ENCODE results near the gene SLC2A4. TPM values are rescaled to one million over a fixed set of nuclear protein-coding genes. Genes with fewer than 3 reads are reported as not detected.

Gene SLC2A4
- total RNA-seq, 1 donor from 2014 or later: 6.1 TPM

GRCh38 chr17:7293816-7294613 lies 12.5 kb downstream of the SLC2A4 start:
- ATAC-seq: no peak
- DNase-seq (ENCODE audit: low spot score): no peak
- intact Hi-C loops (cut with DNase I): no loop called here

GRCh38 chr17:7294614-7295153 lies 13.2 kb downstream of the SLC2A4 start, which contains the start of gene YBX2:
Gene YBX2 (minus strand): TSS chr17:7294639. CDS start chr17:7294500, 139 bp downstream.
- no peak for ATAC-seq
- DNase-seq (ENCODE audit: low spot score): no peak
- intact Hi-C loops (cut with DNase I): no loop called here

- intact Hi-C loops (cut with DNase I): no loop called here
- ATAC-seq: peak; percentile 16
- no peak for DNase-seq (ENCODE audit: low spot score)
These were observed 14.0 kb downstream of the SLC2A4 start for GRCh38 chr17:7295230-7296180.

- ATAC-seq (peak; percentile 91), DNase-seq (ENCODE audit: low spot score) (peak; percentile 89)
- intact Hi-C loops (cut with DNase I): no loop called here
These were observed 14.8 kb downstream of the SLC2A4 start for GRCh38 chr17:7296189-7296861.

- DNase-seq (ENCODE audit: low spot score): no peak
- ATAC-seq: no peak
- intact Hi-C loops (cut with DNase I): no loop called here
These were observed 22.7 kb downstream of the SLC2A4 start for GRCh38 chr17:7304179-7304578.

GRCh38 chr17:7306911-7307685 lies 25.6 kb downstream of the SLC2A4 start, which contains the start of gene EIF5A:
Gene EIF5A (plus strand): TSS chr17:7307628. CDS start chr17:7309636, 2,008 bp downstream.
- intact Hi-C loops (cut with DNase I): no loop called here
- ATAC-seq (peak; percentile 97), DNase-seq (ENCODE audit: low spot score) (peak; percentile 100)

GRCh38 chr17:7307686-7308624 lies 26.4 kb downstream of the SLC2A4 start:
- peak; percentile 82 for DNase-seq (ENCODE audit: low spot score)
- intact Hi-C loops (cut with DNase I): no loop called here
- no peak for ATAC-seq

- intact Hi-C loops (cut with DNase I): no loop called here
- ATAC-seq: peak; percentile 20
- DNase-seq (ENCODE audit: low spot score): no peak
These were observed 27.3 kb downstream of the SLC2A4 start for GRCh38 chr17:7308625-7309433.

GRCh38 chr17:7309628-7310027 lies 28.1 kb downstream of the SLC2A4 start:
- intact Hi-C loops (cut with DNase I): no loop called here
- DNase-seq (ENCODE audit: low spot score) (no peak), ATAC-seq (no peak)

GRCh38 chr17:7311110-7311705 lies 29.7 kb downstream of the SLC2A4 start:
- no peak for ATAC-seq
- DNase-seq (ENCODE audit: low spot score): no peak
- intact Hi-C loops (cut with DNase I): no loop called here

GRCh38 chr17:7312432-7313087 lies 31.0 kb downstream of the SLC2A4 start:
- ATAC-seq (no peak), DNase-seq (ENCODE audit: low spot score) (no peak)
- intact Hi-C loops (cut with DNase I): no loop called here

GRCh38 chr17:7313088-7313889 lies 31.8 kb downstream of the SLC2A4 start:
- ATAC-seq (no peak), DNase-seq (ENCODE audit: low spot score) (no peak)
- intact Hi-C loops (cut with DNase I): no loop called here

- ATAC-seq (no peak), DNase-seq (ENCODE audit: low spot score) (no peak)
- intact Hi-C loops (cut with DNase I): no loop called here
These were observed 32.6 kb downstream of the SLC2A4 start for GRCh38 chr17:7313890-7314718.
